Stimulated activated CD4-positive, alpha-beta T cell treated with anti-CD3 and anti-CD28 coated beads, Interleukin-12 subunit alpha, Interleukin-12 subunit beta, amount 100 ng/mL, for 4 hours (primary cell): Measurements from ENCODE around the gene CNOT10.
"Not testable (repeated sequence)": the region's sequence is repeated elsewhere in the genome, so short reads cannot be mapped to it uniquely, and the experiment has no call there.

ENCODE experiments used
- DNase-seq: peaks from one replicate; pipeline ENCODE4 v3.0.0-alpha.2; 2020

CNOT10 gene

GRCh38 chr3:32684800-32685542, at the start of gene CNOT10:
TSS of gene CNOT10 (plus strand) at chr3:32685188. CDS start at chr3:32685461, 273 bp downstream.
- peak; percentile 92 for DNase-seq

DNA sequence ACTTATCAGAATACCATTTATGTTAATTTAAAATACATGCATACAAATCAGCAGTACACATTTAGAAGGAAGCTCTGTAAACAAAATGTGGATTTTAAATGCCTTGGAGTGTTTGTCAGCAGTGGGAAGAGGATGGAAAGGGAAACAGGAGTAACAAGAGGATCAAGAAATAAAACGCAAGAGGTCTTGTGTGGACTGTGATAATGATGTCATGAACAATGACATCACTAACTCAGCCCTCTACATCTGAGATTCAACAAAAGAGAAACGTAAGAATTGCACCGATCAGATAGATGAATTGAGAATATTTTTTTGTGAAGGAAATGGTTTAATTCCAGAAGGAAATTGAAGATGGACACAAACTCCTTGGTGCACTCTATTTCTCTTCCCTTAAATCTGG, 44.0 kb upstream of the CNOT10 start:
- DNase-seq, result no peak

- DNase-seq, result no peak
Measured at GRCh38 chr3:32641356-32641755, 43.6 kb upstream of the CNOT10 start.

GRCh38 chr3:32643354-32643753, 41.6 kb upstream of the CNOT10 start:
- no peak for DNase-seq

DNA sequence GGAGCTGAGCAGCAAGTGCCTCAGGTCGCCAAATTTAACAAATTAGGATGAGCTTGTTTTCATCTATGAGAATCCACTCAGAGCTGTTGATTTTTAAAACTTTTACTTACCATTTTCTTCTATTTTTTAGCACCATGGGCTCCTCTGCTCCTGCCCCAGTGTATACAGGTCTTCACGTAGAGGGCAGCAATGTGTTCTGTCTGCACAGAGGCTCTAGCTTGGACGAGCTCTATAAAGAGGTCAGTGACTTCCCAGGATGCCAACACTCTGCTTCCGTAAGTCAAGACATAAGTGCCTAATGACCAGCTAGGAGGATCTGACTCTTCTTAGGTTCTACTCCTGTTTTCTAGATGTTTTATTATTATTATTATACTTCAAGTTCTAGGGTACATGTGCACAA, 41.2 kb upstream of the CNOT10 start:
- DNase-seq, result no peak

GRCh38 chr3:32644380-32644779, 40.6 kb upstream of the CNOT10 start:
- no peak for DNase-seq

GRCh38 chr3:32646761-32647160, 38.2 kb upstream of the CNOT10 start:
- DNase-seq, result no peak

- not testable (repeated sequence) for DNase-seq
Measured at GRCh38 chr3:32652337-32653100, 32.5 kb upstream of the CNOT10 start.

DNA sequence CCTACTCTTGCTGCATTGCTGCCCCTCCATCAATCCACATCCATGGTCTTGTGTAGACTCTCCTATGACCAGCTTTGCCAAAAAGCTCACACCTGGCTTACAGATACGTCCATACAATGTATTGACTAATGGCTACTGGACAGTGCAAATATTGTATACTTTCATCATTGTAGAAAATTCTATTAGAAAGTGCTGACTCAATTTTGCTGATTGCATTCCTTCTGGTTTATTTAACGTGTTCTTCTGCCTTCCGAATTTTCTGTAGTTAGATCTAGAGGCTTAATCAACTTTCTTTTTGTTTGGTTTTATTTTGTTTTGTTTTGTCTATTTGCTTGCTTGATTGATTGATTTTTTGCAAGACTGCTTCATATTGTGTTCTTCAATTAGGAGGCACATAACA, 29.8 kb upstream of the CNOT10 start:
- no peak for DNase-seq

DNA sequence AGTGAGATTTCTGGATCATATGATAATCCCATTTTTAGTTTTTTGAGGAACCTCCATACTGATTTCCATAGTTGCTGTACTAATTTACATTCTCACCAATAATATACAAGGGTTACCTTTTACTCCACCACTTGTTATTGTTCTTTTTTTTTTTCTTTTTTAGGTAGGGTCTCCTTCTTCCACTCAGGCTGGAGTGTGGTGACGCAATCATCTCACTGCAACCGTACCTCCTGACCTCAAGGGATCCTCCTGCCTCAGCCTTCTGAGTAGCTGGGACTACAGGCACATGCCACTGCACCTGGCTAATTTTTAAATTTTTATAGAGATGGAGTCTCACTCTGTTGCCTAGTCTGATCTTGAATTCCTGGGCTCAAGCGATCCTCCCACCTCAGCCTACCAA, 24.4 kb upstream of the CNOT10 start:
- DNase-seq, result no peak

DNA sequence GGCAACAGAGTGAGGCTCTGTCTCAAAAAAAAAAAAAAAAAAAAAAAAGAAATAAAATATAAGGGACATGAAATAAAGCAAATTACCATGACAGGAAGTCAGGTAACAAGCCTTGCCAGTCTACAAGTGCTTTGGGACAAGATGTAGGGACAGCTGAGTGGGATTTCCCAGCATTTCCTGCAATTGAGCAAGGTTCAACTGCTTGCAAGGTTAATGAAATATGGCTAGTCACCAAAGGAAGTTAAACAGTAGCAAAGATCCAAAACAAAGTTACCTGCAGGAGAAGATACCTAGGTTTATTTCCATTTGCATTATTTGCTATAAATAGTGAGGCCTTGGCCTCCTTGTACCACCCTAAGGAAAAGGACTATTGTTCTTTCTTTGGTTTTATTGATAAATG, 22.3 kb upstream of the CNOT10 start:
- no peak for DNase-seq

- not testable (repeated sequence) for DNase-seq
Measured at GRCh38 chr3:32664630-32665075, 20.3 kb upstream of the CNOT10 start.

GRCh38 chr3:32667072-32667582, 17.9 kb upstream of the CNOT10 start:
- no peak for DNase-seq

- not testable (repeated sequence) for DNase-seq
Measured at GRCh38 chr3:32669226-32669625, 15.8 kb upstream of the CNOT10 start.

DNA sequence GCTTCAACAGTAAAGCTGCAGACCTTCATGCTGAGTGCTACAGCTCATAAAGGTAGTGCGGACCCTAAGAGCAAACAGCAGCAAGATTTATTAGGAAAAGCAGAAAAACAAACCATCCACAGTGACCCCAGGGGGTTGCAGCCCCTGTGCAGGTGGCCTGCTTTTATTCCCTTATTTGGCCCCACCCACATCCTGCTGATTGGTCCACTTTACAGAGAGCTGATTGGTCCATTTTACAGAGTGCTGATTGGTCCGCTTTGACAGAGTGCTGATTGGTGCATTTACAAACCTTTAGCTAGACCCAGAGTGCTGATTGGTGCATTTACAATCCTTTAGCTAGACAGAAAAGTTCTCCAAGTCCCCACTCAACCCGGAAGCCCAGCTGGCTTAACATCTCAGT, 11.3 kb upstream of the CNOT10 start:
- not testable (repeated sequence) for DNase-seq

DNA sequence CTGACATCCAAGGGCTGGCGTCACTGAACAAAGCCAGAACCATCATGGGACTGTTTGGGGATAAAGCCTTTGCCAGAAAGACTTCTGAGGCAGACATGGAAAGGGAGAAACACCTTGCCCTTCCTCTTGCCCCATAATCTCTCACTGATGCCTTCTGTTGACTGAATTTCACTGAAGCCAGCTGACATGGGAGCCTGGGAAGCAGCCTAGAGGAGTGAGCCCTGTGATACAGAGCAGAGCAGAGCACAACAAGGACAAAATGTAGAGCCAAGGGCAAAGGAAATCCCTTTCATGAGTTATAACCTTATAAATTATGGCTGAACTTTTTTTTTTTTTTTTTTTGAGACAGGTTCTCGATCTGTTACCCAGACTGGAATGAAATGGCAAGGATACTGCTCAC, 9.8 kb upstream of the CNOT10 start:
- DNase-seq, result no peak

DNA sequence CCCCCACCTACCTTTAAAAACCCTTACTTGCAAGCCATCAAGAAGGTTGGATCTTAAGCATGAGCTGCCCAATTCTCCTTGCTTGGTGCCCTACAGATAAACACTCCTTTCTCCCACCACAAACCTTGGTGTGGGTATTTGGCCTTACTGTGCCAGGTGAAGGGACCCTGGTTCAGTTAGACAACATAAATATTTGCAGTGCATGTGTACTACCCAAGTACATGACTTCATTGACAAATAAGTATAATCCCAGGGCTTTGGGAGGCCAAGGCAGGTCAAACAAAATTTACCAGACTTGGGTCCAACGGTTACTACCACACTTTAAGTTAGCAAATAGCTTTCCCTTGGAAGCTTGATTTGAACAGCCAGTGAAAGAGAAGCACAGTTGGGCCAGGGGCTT, 9.3 kb upstream of the CNOT10 start:
- DNase-seq, result no peak

- no peak for DNase-seq
Measured at GRCh38 chr3:32681811-32682210, 3.2 kb upstream of the CNOT10 start.

- DNase-seq, result no peak
Measured at GRCh38 chr3:32684029-32684799, 774 bp upstream of the CNOT10 start.

DNA sequence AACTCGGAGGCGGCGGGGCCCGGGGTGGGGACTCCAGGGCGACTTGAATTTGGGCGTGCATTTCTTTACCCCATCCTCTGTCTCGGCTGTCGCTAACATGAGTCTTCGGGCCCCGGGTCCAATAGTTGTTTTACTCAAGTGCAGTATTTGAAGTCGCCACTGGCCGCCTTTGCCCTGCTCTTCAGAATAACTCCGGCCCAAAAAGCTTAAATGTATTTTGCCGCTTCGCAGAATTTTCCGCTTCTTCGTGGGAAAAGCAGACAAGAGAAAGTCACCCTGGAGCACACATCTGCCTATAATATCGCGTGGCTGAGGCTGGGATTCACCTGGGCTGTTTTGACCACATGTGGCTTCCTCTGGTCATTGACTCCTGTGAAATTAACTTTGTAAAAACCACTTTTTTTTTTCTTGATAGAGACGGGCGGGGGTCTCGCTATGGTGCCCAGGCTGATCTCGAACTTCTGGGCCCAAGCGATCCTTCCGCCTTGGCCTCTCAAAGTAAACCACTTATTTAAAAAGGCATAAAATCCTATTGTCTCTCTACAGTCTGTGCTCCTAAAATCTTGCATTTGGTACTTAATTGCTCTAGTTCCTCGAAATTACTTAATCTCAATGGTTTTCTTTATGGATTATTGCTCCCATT, 676 bp downstream of the CNOT10 start:
- DNase-seq, result no peak

- DNase-seq, result no peak
Measured at GRCh38 chr3:32686713-32687112, 1.7 kb downstream of the CNOT10 start.

DNA sequence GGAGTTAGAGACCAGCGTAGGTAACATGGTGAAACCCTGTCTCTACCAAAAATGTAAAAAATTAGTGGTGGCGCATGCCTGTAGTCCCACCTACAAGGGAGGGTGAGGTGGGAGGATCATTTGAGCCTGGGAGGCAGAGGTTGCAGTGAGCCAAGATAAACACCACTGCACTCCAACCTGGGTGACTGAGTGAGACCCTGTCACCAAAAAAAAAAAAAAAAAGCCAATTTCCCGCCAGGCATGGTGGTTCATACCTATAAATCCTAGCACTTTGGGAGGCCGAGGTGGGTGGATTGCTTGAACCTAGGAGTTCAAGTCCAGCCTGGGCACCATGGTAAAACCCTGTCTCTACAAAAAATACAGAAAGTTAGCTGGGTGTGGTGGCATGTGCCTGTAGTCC, 6.9 kb downstream of the CNOT10 start:
- DNase-seq, result no peak

GRCh38 chr3:32696523-32696922, 11.5 kb downstream of the CNOT10 start:
- no peak for DNase-seq
